ENCODE results near the gene GPX2.

The GPX2 gene

GRCh38 chr14:64958743-64959142 lies 16.2 kb upstream of the GPX2 start:
- DNase-seq (ENCODE audit: low read depth) = no peak

- DNase-seq (ENCODE audit: low read depth) = no peak
Measured at GRCh38 chr14:64958201-64958600, 15.7 kb upstream of the GPX2 start.

GRCh38 chr14:64956697-64957406 lies 14.3 kb upstream of the GPX2 start:
- no peak for DNase-seq (ENCODE audit: low read depth)

GRCh38 chr14:64955297-64955696 lies 12.8 kb upstream of the GPX2 start:
- DNase-seq (ENCODE audit: low read depth) = no peak

GRCh38 chr14:64954491-64955240 lies 12.1 kb upstream of the GPX2 start:
- no peak for DNase-seq (ENCODE audit: low read depth)

DNA sequence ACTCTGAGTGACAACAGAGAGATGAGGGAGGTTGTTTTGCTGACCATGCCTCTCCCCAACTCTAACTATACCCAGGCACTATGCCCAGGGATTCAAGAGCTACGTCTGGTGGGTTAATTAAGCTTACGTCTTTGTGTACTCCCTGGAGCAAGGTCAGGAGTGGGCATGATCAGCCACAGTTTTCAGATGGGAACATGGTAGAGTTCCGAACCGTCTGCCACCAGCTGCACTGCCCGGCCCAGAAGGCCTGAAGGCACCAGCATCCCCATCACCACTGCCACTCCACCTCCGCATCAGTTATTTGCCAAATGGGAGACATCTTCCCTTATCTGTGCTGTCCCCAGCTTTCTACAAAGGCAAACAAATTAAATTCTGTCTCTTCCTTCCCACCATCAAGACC lies 11.1 kb upstream of the GPX2 start:
- DNase-seq (ENCODE audit: low read depth) = no peak

DNA sequence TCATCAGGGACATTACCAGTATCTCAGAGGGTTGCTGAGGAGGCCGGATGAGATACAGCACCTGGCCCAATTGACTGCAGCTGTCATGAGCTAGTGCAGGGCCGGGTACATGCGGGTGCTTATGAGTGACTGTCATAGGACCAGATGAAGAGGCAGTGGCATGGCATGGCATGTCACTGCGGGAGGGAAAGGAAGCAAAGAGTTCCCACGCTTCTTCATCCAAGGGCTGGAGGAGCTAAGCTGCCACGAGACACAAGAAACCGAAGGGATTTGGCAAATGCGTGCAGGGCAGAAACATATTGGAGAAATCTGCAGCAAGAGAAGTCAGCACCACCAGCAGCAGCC lies 10.7 kb upstream of the GPX2 start:
- DNase-seq (ENCODE audit: low read depth) = no peak

DNA sequence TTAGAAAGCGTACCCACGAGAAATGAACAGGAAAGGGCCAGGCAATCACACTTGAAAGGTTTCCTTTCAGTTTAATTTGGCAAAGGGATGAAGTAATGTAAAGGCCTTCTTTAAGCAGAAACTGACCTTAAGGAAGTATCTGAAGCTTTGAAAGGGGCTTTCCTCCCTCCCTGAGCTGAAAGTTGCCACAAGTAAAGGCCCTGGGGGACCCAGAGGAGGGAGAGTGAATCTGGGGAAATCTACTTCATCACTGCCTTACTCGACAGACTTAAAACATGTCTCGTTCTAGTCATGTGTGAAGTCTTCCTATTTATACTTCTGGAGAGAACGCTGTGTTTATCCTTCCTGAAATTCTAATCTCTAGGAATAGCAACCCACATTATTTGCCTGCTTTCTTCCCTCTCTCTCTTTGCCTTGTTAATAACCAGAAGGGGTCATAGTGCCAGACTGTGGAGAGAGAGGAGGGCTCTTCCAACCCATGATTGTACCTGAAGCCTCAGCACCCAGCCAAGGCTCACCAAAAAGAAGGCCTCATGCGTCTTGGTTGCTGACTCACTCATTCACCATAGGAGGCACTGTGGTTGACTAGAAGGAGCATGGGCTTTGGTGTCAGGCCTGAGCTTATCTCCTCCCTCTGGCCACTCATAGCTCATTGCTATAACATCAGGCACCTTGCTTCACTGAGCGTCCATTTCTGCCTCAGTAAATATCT lies 10.2 kb upstream of the GPX2 start:
- no peak for DNase-seq (ENCODE audit: low read depth)

DNA sequence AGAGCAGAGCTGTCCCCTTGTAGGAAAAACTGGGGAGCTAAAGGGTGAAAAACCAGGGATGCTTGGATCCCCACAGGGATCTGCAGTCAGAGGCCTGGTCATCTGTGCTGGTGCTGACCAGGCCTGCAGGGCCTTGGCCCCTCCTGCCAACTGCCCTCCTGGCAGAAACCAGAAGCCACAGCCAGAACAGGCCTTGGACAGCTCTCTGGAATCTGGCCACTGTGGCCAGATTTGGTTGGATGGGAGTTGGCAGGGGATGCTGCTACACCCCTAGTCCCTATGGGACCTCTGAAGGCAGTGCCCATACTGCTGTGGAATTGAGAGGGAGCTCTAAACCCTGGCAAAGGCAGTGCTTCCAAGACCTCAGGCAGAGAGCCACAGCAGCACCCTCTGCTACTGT lies 9.2 kb upstream of the GPX2 start:
- DNase-seq (ENCODE audit: low read depth) = no peak

DNA sequence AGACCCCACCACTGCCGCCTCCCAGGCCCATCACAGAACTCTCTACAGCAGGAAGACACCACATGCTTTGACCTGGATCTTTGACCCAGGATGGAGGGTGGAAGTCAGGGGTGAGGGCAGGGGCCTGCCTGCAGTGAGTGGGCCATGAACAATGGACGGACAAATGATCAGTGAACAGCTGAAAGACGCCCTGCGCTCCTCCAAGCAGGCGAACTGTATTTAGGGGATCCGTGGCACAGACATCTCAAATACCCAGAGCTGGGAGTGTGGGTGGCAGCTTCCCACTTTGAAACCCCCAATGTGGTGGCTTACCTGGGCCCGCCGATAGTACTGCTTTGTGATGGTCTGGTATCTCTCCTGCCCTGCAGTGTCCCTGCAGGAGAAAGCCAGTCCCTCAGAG lies 8.7 kb upstream of the GPX2 start:
- no peak for DNase-seq (ENCODE audit: low read depth)

DNA sequence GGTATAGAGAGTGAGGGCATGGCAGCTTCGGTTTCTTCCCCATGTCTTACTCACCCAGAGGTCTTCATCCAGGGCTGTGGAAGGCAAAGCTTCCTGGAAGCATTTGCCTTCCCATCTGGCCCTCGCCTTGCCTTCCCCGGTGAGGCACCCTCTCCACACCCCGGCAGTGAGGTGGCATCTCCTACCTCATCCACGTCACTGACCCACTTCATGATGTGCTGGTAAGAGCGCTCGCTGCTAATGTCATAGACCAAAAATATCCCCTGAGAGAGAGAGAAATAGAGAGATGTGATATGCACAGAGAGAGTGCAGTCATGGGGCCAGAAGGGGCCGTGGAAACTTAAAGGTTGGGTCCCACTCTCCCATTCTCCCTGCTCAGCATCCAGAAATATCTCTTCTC lies 8.3 kb upstream of the GPX2 start:
- no peak for DNase-seq (ENCODE audit: low read depth)

DNA sequence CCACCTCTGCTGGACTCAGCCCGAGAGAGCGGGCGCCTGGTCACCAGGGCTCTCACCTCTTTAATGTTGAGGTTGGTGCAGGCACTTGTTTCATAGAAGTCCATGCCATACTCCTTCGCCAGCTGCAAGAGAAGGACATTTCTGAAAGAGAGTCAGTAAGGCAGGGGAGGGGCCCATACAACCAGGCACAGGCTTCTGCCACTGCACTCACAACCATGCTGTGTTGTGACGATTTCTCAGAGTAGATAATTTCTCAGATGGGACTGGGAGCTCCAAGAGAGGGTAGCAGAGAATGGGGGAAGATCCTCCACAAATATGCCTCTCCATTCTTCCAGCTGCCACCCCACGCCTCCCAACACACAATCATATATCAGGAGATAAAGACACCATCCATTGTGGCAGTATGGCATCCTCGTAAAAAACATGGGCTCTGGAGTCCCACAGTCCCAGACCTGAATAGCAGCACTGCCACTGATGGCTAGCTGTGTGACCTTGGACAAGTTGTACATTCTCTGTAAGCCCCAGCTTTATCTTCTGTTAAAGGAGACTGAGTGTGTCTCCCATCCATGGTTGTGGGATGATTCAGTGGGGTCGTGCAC lies 6.2 kb upstream of the GPX2 start:
- no peak for DNase-seq (ENCODE audit: low read depth)

DNA sequence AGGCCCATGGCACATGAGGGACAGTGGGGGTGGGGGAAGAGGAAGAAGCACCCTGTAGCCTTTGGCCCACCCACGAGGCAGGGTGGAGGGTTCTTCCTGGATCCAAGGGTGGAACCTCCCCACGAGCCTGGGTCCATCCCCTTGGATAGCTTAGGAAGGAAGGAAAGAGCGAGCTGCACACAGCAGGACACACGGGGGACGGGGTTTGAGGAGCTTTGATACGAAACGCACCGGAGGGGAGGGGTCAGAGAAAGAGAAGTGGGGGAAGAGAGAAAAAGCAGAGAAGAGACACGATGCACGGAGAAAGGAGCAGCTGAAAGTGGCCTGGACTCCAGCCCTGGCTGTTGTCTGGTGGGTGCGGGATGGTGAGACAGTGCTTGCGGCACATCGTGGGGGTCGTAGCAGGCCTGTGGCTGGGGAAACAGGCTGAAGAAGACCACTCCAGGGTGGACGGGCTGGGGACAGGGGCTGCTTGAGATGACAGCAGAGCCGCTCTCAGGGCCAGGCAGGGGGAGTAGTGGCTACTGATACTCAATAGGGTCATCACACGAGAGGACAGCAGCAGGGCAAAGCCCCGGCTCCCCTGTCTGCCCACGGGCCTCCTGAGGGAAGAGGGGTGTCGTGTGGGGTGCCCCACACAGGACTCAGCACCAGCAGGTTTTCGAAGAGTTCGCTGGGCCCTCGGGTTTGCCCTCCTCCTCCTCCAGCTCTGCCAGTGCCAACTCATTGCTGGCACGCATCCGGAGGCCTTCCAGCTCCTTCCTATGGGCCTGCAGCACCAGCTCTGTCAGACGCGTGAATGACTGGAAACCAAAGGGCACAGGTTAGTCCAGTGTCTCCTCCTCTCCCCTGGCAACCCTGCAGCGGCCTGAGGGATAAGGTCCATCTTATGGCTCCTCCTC lies 5.4 kb upstream of the GPX2 start:
- DNase-seq (ENCODE audit: low read depth) = no peak

GRCh38 chr14:64946310-64947045 lies 3.9 kb upstream of the GPX2 start:
- no peak for DNase-seq (ENCODE audit: low read depth)

GRCh38 chr14:64945431-64946178 lies 3.1 kb upstream of the GPX2 start:
- DNase-seq (ENCODE audit: low read depth) = no peak

GRCh38 chr14:64944861-64945260 lies 2.3 kb upstream of the GPX2 start:
- DNase-seq (ENCODE audit: low read depth) = no peak

- DNase-seq (ENCODE audit: low read depth) = no peak
Measured at GRCh38 chr14:64944041-64944440, 1.5 kb upstream of the GPX2 start.

DNA sequence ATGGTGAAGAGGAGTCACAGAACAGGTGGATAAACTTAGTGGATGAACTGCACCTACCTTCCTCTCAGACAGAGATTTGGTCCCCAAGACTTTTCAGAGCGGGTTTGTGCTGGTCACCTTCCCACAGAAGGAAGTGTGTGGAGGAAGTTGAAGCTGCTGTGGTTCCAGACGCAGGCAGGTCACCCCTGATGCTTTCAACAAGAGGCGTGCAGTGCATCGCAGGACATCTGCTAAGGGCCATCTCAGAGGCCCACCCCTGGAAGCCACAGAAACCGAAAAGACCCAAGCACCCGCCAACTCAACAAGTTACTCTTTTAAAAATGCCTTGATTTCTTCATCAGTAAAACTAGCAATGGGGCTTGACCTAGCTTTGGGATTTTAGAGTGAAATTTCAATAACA lies 1.0 kb upstream of the GPX2 start:
- no peak for DNase-seq (ENCODE audit: low read depth)

GRCh38 chr14:64940336-64940910 lies 2.1 kb downstream of the GPX2 start:
- no peak for DNase-seq (ENCODE audit: low read depth)

DNA sequence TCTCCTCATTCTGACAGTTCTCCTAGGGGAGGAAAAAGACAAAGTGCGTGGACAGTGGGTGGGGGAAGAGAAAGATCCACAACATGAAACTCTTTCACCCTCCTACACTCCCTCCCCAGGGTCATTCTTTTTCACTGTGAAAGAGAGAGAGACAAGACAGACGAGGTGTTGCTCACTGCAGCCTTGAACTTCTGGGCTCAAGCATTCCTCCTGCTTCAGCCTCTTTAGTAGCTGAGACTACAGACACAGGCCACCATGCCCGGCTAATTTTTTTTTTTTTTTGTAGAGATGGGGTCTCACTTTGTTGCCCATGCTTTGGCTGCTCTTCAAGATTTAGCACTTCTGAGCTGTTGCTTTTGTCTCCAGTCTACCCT lies 2.7 kb downstream of the GPX2 start:
- no peak for DNase-seq (ENCODE audit: low read depth)

Measured in GM04504 (cell line).